ENCODE data around the gene MFGE8.

GRCh38 chr15:88917760-88918159 lies 4.6 kb upstream of the MFGE8 start:
- TF ChIP-seq, protein P1, sequence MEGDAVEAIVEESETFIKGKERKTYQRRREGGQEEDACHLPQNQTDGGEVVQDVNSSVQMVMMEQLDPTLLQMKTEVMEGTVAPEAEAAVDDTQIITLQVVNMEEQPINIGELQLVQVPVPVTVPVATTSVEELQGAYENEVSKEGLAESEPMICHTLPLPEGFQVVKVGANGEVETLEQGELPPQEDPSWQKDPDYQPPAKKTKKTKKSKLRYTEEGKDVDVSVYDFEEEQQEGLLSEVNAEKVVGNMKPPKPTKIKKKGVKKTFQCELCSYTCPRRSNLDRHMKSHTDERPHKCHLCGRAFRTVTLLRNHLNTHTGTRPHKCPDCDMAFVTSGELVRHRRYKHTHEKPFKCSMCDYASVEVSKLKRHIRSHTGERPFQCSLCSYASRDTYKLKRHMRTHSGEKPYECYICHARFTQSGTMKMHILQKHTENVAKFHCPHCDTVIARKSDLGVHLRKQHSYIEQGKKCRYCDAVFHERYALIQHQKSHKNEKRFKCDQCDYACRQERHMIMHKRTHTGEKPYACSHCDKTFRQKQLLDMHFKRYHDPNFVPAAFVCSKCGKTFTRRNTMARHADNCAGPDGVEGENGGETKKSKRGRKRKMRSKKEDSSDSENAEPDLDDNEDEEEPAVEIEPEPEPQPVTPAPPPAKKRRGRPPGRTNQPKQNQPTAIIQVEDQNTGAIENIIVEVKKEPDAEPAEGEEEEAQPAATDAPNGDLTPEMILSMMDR (IDR thresholded peaks at IDR 0.05): no peak
- TF ChIP-seq POLR2A (IDR thresholded peaks at IDR 0.05): no peak

All from Peyer's patch (tissue), 4 donors.